Testis (tissue), 2 donors: ENCODE data around the gene OSGEPL1.

Experiments used
- CTCF ChIP-seq, 3 experiments: fragments of 450-650 bp in 2 of 3; fragments of 200-600 bp in 1 of 3; sonication (generic) in 1 of 3; IDR thresholded peaks; one replicate each; pipeline ENCODE4 v1.5.1; 2016 to 2019; ENCODE audit warnings: antibody characterized with exemption in 3 of 3, mild to moderate bottlenecking in 2 of 3, moderate library complexity in 1 of 3
- POLR2A ChIP-seq: fragments of 450-650 bp; IDR thresholded peaks from one replicate; pipeline ENCODE4 v1.6.1; 2017; ENCODE audit warnings: antibody characterized with exemption, mild to moderate bottlenecking, moderate library complexity

DNA sequence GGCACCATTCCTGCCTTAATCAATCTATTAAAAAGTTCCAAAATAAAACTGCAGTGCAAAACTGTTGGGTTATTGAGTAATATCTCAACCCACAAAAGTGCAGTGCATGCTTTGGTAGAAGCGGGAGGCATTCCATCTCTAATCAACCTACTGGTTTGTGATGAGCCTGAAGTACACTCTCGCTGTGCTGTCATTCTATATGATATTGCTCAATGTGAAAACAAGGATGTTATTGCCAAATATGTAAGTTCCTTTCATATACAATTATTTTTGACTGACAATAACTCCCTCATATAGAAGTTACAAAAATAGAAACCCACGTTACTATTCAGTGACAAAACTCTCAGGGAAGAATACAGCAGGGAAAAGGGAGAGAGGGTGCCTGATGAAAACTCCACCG, 43.0 kb downstream of the OSGEPL1 start:
- TF ChIP-seq POLR2A (no peak), CTCF (IDR thresholded peaks at IDR 0.05) (no peak)
